GM13977 (cell line): Measurements from ENCODE around the gene TRAF7.
A peak's percentile ranks its signal among the peaks of the same experiment; 100 is the strongest.
"Not testable (repeated sequence)": the region's sequence is repeated elsewhere in the genome, so short reads cannot be mapped to it uniquely, and the experiment has no call there.

Experiments used
- DNase-seq: peaks from one replicate; pipeline ENCODE4 v3.0.0; 2012; ENCODE audit warnings: low spot score
- in situ Hi-C: fragments of 300-500 bp; cut with MboI; formaldehyde crosslinking; loops from one replicate; pipeline ENCODE4 v1.12.0; 2022; ENCODE audit warnings: low sequenced_read_pairs, low pct_unique_long_range_greater_than_20kb, mixed read lengths, inconsistent platforms; ENCODE audit not compliant: unreplicated experiment
- TF ChIP-seq, protein P1 (sequence below): IDR thresholded peaks from 2 replicates; pipeline ENCODE4 v1.5.1; 2012; ENCODE audit warnings: mild to moderate bottlenecking, control low read depth; ENCODE audit not compliant: insufficient read depth; ENCODE audit errors: extremely low read depth, missing control alignments

Gene TRAF7

DNA sequence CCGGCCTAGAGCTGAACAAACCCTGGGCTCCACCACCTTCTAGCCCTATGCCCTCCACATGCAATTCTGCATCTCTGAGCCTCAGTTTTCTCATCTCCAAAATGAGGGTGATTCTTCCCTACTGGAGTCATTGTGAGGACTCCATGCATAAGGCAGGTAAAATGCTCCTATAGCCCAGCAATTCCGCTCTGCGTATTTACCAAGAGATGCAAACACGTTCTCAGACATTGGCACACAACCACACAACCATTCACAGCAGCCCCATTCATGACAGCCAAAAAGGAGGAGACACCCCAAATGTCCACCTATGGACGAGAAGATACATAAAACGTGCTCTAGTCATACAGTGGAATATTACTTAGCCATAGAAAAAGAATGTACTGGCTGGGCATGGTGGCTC is 44.7 kb downstream of the TRAF7 start:
- no peak for DNase-seq
- in situ Hi-C loops: no loop called here
- TF ChIP-seq, protein P1, sequence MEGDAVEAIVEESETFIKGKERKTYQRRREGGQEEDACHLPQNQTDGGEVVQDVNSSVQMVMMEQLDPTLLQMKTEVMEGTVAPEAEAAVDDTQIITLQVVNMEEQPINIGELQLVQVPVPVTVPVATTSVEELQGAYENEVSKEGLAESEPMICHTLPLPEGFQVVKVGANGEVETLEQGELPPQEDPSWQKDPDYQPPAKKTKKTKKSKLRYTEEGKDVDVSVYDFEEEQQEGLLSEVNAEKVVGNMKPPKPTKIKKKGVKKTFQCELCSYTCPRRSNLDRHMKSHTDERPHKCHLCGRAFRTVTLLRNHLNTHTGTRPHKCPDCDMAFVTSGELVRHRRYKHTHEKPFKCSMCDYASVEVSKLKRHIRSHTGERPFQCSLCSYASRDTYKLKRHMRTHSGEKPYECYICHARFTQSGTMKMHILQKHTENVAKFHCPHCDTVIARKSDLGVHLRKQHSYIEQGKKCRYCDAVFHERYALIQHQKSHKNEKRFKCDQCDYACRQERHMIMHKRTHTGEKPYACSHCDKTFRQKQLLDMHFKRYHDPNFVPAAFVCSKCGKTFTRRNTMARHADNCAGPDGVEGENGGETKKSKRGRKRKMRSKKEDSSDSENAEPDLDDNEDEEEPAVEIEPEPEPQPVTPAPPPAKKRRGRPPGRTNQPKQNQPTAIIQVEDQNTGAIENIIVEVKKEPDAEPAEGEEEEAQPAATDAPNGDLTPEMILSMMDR: no peak

- DNase-seq, in situ Hi-C loops: not testable (repeated sequence)
Observed at GRCh38 chr16:2203119-2203688, 47.6 kb downstream of the TRAF7 start.

- TF ChIP-seq, protein P1: no peak
- no peak for DNase-seq
- in situ Hi-C loops: no loop called here
Observed at GRCh38 chr16:2204416-2205103, 49.0 kb downstream of the TRAF7 start.

DNA sequence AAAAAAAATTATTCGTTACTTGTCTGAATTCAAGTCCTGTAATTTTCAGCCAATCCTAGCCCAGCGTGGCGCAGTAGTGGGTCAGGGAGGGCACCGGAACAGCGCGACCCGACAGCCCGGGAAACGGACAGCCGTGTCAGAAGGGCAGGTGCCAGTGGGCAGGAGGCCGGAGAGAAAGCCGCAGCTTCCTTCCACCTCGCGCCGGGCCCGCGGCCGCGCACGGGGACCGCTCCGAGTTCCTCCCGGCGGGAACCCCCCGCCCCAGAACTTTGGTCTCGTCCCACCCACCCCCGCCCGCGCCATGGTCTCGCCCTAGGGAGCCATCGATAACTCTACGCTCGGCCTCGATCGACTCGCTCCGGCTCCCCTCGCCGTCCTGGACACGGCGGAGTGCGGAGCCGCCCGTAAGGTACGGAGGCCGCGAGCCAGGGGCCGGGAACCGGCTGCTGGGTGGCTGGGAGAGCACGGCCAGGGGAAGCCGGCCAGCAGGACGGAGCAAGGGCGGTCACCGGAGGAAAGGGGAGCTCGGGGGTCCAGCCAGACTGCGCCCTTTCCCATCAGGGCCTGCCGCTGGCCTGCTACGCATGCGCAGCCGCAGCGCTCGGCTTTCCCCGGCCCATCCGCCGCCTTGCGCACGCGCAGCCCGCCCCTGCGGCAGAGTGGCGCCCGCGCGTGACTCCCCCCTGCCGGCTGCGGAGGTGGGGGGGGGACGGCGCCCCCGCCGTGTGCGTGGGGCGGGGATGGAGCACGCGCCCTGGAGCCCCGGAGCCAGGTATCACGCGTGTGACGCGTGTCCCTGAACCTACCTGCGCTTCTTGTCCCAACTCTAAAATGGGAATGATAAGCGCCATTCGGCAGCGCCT is 49.8 kb downstream of the TRAF7 start, which contains the start of gene MLST8:
MLST8 (plus strand) TSS at position 351 of the 863 bp plus-strand sequence. CDS start 632 bp downstream, outside the sequence.
- DNase-seq: peak; percentile 99
- TF ChIP-seq, protein P1: peak; percentile 9
- in situ Hi-C loops: no loop called here

DNA sequence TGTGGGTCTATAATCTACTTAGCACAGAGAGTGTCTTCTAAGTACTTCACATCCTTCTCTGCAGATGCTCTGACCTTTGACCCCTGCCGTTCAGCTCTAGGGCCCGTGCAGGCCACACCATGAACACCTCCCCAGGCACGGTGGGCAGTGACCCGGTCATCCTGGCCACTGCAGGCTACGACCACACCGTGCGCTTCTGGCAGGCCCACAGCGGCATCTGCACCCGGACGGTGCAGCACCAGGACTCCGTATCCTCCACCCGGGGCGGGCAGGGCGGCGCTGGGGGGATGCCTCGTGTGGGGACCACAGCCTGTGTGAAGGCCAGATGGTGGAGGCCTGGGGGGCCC is 50.4 kb downstream of the TRAF7 start:
- DNase-seq: no peak
- in situ Hi-C loops: no loop called here

DNA sequence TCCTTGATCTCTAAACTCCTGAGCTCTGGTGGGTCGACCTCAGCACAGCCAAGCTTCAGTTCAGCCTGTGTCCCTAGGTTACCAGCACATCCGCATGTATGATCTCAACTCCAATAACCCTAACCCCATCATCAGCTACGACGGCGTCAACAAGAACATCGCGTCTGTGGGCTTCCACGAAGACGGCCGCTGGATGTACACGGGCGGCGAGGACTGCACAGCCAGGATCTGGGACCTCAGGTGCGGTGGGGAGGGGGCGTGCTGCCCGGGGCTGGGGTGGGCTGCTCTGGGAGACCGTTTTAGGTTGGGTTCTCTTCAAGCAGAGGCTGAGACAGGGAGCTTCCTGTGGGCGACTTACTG is 50.8 kb downstream of the TRAF7 start:
- DNase-seq: no peak
- TF ChIP-seq, protein P1: no peak
- in situ Hi-C loops: no loop called here

More for the DNA sequence above, 50.4 kb downstream of the TRAF7 start:
- TF ChIP-seq, protein P1: no peak
